Body of pancreas (tissue), 4 donors: Measurements from ENCODE around the gene ZNF407.

ENCODE experiments used
- CTCF ChIP-seq, 7 experiments: fragments of 450-650 bp in 4 of 7; fragments of 200-600 bp in 3 of 7; sonication (generic) in 3 of 7; IDR thresholded peaks; one replicate each; pipeline ENCODE4 v1.5.1; 2016 to 2019; ENCODE audit warnings: antibody characterized with exemption in 7 of 7
- POLR2A ChIP-seq, 3 donors: fragments of 450-650 bp; IDR thresholded peaks; one replicate each; pipeline ENCODE4 v1.6.1; 2016; ENCODE audit warnings: antibody characterized with exemption in 3 of 3, mild to moderate bottlenecking in 2 of 3

GRCh38 chr18:74638210-74638609 lies 40.5 kb downstream of the ZNF407 start:
- TF ChIP-seq POLR2A (IDR thresholded peaks at IDR 0.05) (no peak), CTCF (IDR thresholded peaks at IDR 0.05) (no peak)
